Measurements from ENCODE around the gene BMP3.

The BMP3 gene

GRCh38 chr4:81031796-81032551 lies 1.5 kb downstream of the BMP3 start:
- no peak for DNase-seq (ENCODE audit: insufficient read length, low spot score)
- TF ChIP-seq, protein P1, sequence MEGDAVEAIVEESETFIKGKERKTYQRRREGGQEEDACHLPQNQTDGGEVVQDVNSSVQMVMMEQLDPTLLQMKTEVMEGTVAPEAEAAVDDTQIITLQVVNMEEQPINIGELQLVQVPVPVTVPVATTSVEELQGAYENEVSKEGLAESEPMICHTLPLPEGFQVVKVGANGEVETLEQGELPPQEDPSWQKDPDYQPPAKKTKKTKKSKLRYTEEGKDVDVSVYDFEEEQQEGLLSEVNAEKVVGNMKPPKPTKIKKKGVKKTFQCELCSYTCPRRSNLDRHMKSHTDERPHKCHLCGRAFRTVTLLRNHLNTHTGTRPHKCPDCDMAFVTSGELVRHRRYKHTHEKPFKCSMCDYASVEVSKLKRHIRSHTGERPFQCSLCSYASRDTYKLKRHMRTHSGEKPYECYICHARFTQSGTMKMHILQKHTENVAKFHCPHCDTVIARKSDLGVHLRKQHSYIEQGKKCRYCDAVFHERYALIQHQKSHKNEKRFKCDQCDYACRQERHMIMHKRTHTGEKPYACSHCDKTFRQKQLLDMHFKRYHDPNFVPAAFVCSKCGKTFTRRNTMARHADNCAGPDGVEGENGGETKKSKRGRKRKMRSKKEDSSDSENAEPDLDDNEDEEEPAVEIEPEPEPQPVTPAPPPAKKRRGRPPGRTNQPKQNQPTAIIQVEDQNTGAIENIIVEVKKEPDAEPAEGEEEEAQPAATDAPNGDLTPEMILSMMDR (IDR thresholded peaks at IDR 0.05; ENCODE audit: insufficient read depth, missing control alignments) = no peak
- no peak for FAIRE-seq

DNA sequence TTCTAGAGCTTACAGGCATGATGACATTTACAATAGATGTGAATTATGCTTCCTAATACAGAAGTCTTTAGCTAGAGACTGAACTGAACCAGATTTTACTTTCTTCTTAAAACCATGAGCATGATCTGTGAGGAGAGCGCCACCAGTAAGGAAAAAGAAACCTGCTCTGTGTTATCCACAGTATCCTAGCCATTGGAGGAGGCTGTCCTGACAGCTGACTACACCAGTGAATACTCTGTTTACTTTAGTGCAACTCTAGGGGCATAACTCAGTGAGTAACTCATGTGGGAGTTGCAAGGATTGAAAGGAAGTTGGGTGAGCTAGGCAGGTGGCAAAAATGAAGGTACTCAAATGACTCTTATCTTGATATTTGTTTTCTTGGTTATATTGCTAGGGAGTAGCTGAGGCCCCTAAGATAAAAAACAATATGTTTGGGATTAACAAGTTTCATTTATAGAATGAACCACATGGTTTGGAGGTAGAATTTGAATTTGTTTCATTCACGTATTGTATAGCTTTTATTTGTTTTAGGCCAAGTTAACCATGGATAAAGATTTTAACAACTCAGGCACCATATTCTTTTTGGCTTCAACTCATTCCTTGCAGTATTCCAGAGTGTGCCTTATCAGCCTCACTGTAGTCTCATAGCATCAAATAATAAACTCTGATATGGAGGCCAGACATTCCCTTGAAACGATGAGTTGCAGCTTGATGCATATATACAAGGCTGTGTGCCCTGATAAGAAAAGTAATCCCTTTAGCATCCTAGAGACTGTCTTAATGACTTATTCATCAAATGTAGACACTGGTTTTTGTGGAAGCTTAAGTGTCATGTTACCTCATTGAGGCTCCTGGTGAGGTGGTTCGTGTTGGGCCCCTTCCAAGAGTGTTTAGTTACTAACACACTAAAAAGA lies 2.5 kb downstream of the BMP3 start:
- FAIRE-seq (no peak), DNase-seq (ENCODE audit: insufficient read length, low spot score) (no peak)

DNA sequence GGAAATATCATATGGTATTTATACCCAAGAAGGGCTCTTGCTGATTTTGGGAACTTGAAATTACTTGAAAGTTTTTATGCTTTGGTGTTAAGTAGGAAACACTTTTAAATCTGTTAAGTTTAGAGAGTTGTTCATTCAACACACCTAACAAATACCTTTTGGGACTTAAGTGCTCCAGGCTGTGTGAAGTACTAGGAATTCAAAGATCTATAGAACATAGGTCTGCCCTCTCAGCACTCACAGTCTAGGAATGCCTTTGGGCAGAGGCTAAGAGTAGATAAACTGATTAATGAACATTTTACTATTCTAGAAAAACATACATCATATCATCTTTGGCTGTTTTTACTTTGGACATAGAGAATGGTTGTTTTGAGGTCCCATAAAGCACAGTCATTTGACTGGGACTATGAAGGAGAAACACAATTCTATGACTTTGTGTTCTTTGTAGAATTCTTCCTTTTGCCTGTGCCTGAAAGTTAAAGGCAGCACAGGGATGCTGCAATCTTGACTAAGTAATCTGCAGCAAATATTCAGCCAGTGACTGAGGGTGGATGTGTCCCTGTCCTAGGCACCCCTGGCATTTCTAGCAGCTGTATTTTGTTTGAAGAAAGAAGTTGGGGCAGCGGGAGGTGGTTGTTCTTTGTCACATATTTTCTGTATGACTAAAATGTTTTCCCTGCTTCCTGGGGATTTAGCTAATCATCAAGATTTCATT lies 8.3 kb downstream of the BMP3 start:
- FAIRE-seq = no peak
- TF ChIP-seq, protein P1 (IDR thresholded peaks at IDR 0.05; ENCODE audit: insufficient read depth, missing control alignments) = no peak

More for the DNA sequence above, 2.5 kb downstream of the BMP3 start:
- TF ChIP-seq, protein P1 (IDR thresholded peaks at IDR 0.05; ENCODE audit: insufficient read depth, missing control alignments) = no peak

DNA sequence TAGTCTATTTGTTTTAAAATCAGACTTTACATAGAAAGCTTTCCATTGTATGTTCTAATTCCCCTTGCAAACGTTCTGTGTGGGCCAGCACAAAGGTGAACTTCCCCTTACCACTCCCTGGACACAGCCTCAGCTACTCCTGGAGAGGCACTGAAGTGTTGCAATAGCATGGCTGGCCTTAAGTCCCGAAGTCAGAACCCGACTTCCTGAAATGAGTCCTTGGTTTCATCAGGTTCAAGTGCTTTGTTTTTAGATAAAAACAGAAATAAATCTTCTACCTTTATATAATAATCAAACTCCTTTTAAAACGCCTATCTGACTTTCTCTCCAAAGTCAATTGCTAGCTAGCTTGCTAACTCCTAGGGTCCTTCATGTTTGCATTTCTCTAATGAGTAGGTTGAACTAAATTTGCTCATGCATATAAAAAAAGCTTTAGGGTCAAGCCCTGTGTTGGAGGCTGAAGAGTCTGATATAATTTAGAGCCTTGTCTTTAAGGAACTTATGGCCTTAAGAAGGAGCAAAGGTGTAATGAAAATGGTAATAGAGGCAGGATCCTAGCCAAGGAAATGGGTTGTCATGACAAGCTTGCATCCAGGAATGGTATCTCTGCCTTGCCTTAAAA lies 9.0 kb downstream of the BMP3 start:
- DNase-seq (ENCODE audit: insufficient read length, low spot score) (no peak), FAIRE-seq (no peak)
- TF ChIP-seq, protein P1 (IDR thresholded peaks at IDR 0.05; ENCODE audit: insufficient read depth, missing control alignments) = no peak

More for the DNA sequence above, 8.3 kb downstream of the BMP3 start:
- no peak for DNase-seq (ENCODE audit: insufficient read length, low spot score)

GRCh38 chr4:81040012-81040659 lies 9.6 kb downstream of the BMP3 start:
- DNase-seq (ENCODE audit: insufficient read length, low spot score) = no peak
- peak; percentile 6 for FAIRE-seq
- TF ChIP-seq, protein P1 (IDR thresholded peaks at IDR 0.05; ENCODE audit: insufficient read depth, missing control alignments) = peak; percentile 89
